Panc1 (cell line): ENCODE data around the gene LEMD2.

Experiments
- POLR2AphosphoS5 ChIP-seq: IDR thresholded peaks from 2 replicates; pipeline ENCODE4 v1.6.1; 2012; ENCODE audit warnings: mild to moderate bottlenecking, low read depth, low read length, moderate library complexity
- TF ChIP-seq, protein P1 (sequence below): fragments of 450-650 bp; IDR thresholded peaks from 2 replicates; pipeline ENCODE4 v1.5.1; 2017; ENCODE audit warnings: mild to moderate bottlenecking
- TF ChIP-seq, protein P2 (sequence below), 2 experiments: IDR thresholded peaks; 2 replicates each; pipeline ENCODE4 v1.6.1; 2011 to 2012; ENCODE audit warnings: low read depth in 2 of 2, control low read depth in 1 of 2, low read length in 1 of 2, mild to moderate bottlenecking in 1 of 2, moderate library complexity in 1 of 2; ENCODE audit not compliant: insufficient read depth in 1 of 2

DNA sequence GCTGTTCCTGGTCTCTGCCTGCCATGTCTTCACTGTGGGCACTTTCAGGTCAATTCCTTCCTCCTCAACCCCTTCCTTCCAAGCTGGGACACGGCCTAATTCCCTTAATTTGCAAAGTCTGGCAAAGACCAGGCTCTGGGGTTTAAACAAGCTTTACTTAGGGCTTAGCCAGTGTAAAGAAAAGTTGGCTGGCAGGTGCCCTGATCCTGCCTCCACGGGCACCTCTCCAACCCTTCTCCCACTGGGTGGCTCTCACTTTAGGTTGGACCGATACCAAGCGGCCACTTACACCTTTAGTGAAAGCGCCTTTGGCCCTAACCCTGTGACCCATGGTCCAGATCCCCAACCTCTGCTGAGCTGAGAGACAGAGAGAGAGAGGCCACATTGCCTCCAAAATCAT lies 28.6 kb upstream of the LEMD2 start:
- TF ChIP-seq, protein P1, sequence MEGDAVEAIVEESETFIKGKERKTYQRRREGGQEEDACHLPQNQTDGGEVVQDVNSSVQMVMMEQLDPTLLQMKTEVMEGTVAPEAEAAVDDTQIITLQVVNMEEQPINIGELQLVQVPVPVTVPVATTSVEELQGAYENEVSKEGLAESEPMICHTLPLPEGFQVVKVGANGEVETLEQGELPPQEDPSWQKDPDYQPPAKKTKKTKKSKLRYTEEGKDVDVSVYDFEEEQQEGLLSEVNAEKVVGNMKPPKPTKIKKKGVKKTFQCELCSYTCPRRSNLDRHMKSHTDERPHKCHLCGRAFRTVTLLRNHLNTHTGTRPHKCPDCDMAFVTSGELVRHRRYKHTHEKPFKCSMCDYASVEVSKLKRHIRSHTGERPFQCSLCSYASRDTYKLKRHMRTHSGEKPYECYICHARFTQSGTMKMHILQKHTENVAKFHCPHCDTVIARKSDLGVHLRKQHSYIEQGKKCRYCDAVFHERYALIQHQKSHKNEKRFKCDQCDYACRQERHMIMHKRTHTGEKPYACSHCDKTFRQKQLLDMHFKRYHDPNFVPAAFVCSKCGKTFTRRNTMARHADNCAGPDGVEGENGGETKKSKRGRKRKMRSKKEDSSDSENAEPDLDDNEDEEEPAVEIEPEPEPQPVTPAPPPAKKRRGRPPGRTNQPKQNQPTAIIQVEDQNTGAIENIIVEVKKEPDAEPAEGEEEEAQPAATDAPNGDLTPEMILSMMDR = no peak
- no peak for TF ChIP-seq POLR2AphosphoS5
- TF ChIP-seq, protein P2, sequence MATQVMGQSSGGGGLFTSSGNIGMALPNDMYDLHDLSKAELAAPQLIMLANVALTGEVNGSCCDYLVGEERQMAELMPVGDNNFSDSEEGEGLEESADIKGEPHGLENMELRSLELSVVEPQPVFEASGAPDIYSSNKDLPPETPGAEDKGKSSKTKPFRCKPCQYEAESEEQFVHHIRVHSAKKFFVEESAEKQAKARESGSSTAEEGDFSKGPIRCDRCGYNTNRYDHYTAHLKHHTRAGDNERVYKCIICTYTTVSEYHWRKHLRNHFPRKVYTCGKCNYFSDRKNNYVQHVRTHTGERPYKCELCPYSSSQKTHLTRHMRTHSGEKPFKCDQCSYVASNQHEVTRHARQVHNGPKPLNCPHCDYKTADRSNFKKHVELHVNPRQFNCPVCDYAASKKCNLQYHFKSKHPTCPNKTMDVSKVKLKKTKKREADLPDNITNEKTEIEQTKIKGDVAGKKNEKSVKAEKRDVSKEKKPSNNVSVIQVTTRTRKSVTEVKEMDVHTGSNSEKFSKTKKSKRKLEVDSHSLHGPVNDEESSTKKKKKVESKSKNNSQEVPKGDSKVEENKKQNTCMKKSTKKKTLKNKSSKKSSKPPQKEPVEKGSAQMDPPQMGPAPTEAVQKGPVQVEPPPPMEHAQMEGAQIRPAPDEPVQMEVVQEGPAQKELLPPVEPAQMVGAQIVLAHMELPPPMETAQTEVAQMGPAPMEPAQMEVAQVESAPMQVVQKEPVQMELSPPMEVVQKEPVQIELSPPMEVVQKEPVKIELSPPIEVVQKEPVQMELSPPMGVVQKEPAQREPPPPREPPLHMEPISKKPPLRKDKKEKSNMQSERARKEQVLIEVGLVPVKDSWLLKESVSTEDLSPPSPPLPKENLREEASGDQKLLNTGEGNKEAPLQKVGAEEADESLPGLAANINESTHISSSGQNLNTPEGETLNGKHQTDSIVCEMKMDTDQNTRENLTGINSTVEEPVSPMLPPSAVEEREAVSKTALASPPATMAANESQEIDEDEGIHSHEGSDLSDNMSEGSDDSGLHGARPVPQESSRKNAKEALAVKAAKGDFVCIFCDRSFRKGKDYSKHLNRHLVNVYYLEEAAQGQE (IDR thresholded peaks at IDR 0.05; ENCODE audit: insufficient read depth in 1 of 2, low read depth in 2 of 2, low read length in 1 of 2) = no peak
